H1 (cell line): ENCODE measurements around the gene ARMC9. TPM values are rescaled to one million over a fixed set of nuclear protein-coding genes. Genes with fewer than 3 reads are reported as not detected.

ENCODE experiments used
- CTCF ChIA-PET: fragments of 300-600 bp; sonication (Branson Sonifier 250); formaldehyde crosslinking; loops from one replicate; lab custom pipeline; 2021; ENCODE audit not compliant: partially characterized antibody; lab: Charles Lee
- POLR2A ChIA-PET: fragments of 300-600 bp; sonication (Branson Sonifier 250); formaldehyde crosslinking; loops from one replicate; lab custom pipeline; 2021; ENCODE audit warnings: inconsistent platforms; ENCODE audit not compliant: partially characterized antibody; lab: Charles Lee
- DNase-seq, 2 experiments: peaks; one replicate each; pipeline versions ENCODE4 v3.0.0 to v3.0.0-alpha.2; 2010 to 2022; ENCODE audit warnings: low spot score in 2 of 2, low read depth in 1 of 2, mixed read lengths in 1 of 2
- FAIRE-seq: peaks from 2 replicates; lab custom pipeline; 2011; peaks lifted over from hg19 to GRCh38; lab: Jason Lieb, UNC
- H2AFZ ChIP-seq: 2 replicates; pipeline ENCODE4 v1.8.1; 2012; ENCODE audit warnings: low read length, inconsistent platforms
- H2AK5ac ChIP-seq: 2 replicates; pipeline ENCODE4 v1.6.1; 2013; ENCODE audit warnings: low read depth, low read length
- H2BK120ac ChIP-seq: replicated peaks from 2 replicates; pipeline ENCODE3; 2013; ENCODE audit warnings: low read depth, low read length, inconsistent platforms
- H2BK12ac ChIP-seq: 2 replicates; pipeline ENCODE4 v1.6.1; 2013; ENCODE audit warnings: low read depth, low read length
- H2BK15ac ChIP-seq: 2 replicates; pipeline ENCODE4 v1.6.1; 2013; ENCODE audit warnings: low read length
- H2BK20ac ChIP-seq: 2 replicates; pipeline ENCODE4 v1.6.1; 2013; ENCODE audit warnings: low read length
- H2BK5ac ChIP-seq: 2 replicates; pipeline ENCODE4 v1.6.1; 2013; ENCODE audit warnings: low read depth, low read length
- H3K14ac ChIP-seq: 2 replicates; pipeline ENCODE4 v1.6.1; 2013; ENCODE audit warnings: inconsistent platforms; ENCODE audit not compliant: insufficient read length
- H3K18ac ChIP-seq: 2 replicates; pipeline ENCODE4 v1.6.1; 2013; ENCODE audit warnings: low read length; ENCODE audit errors: extremely low read depth
- H3K23ac ChIP-seq: 2 replicates; pipeline ENCODE4 v1.6.1; 2013; ENCODE audit warnings: inconsistent platforms; ENCODE audit not compliant: insufficient read length
- H3K23me2 ChIP-seq: 2 replicates; pipeline ENCODE4 v1.6.1; 2013; ENCODE audit warnings: low read depth, low read length
- H3K27ac ChIP-seq: 2 replicates; pipeline ENCODE4 v1.6.1; 2011; ENCODE audit warnings: low read depth, low read length, inconsistent platforms
- H3K27me3 ChIP-seq, 4 experiments: replicated peaks in 1 of 4; 1 replicate in 1 of 4; 2 replicates in 3 of 4; pipeline versions ENCODE4 v1.6.1 to v1.8.1; 2011 to 2013; ENCODE audit warnings: low read length in 3 of 4, mild to moderate bottlenecking in 3 of 4, inconsistent platforms in 2 of 4, mixed read lengths in 2 of 4, moderate library complexity in 1 of 4; ENCODE audit not compliant: control insufficient read depth in 3 of 4, insufficient read depth in 3 of 4; ENCODE audit errors: extremely low read depth in 1 of 4
- H3K36me3 ChIP-seq, 4 experiments: 2 replicates each; pipeline versions ENCODE4 v1.6.1 to v1.8.1; 2011 to 2013; ENCODE audit warnings: mild to moderate bottlenecking in 4 of 4, low read length in 3 of 4, moderate library complexity in 2 of 4, control low read depth in 1 of 4, inconsistent platforms in 1 of 4; ENCODE audit not compliant: insufficient read depth in 4 of 4, control insufficient read depth in 2 of 4
- H3K4ac ChIP-seq: replicated peaks from 2 replicates; pipeline ENCODE3; 2013; ENCODE audit warnings: low read length, low read depth, mixed read lengths, inconsistent platforms; ENCODE audit not compliant: insufficient read length
- H3K4me1 ChIP-seq, 4 experiments: replicated peaks in 1 of 4; 1 replicate in 1 of 4; 2 replicates in 3 of 4; pipeline versions ENCODE4 v1.6.1 to v1.8.1; 2011 to 2013; ENCODE audit warnings: low read length in 3 of 4, inconsistent platforms in 2 of 4, mixed read lengths in 1 of 4; ENCODE audit not compliant: insufficient read depth in 4 of 4, control insufficient read depth in 3 of 4
- H3K4me2 ChIP-seq, 2 experiments: 2 replicates each; pipeline versions ENCODE4 v1.6.1 to v1.8.1; 2011 to 2013; ENCODE audit warnings: low read depth in 2 of 2, low read length in 2 of 2, control low read depth in 1 of 2, inconsistent platforms in 1 of 2, mild to moderate bottlenecking in 1 of 2; ENCODE audit not compliant: insufficient read depth in 1 of 2
- H3K4me3 ChIP-seq, 4 experiments: fragments of 200-600, 300-600 bp in 1 of 4; sonication (generic), shearing (Covaris generic), sonication (Bioruptor Twin) in 1 of 4; 2 replicates each; pipeline versions ENCODE4 v1.5.1 to v1.8.1; 2011 to 2016; ENCODE audit warnings: low read length in 4 of 4, low read depth in 3 of 4, control low read depth in 2 of 4, inconsistent platforms in 2 of 4, mild to moderate bottlenecking in 2 of 4, mixed read lengths in 1 of 4, moderate library complexity in 1 of 4; ENCODE audit not compliant: insufficient read depth in 2 of 4; ENCODE audit errors: extremely low read depth in 1 of 4
- H3K56ac ChIP-seq: replicated peaks from 2 replicates; pipeline ENCODE3; 2013; ENCODE audit warnings: low read depth, mild to moderate bottlenecking, mixed read lengths, low read length, inconsistent platforms; ENCODE audit not compliant: insufficient read length
- H3K79me1 ChIP-seq: 2 replicates; pipeline ENCODE4 v1.6.1; 2013; ENCODE audit warnings: low read depth, low read length, control low read depth
- H3K79me2 ChIP-seq, 2 experiments: 2 replicates each; pipeline versions ENCODE4 v1.6.1 to v1.8.1; 2012 to 2013; ENCODE audit warnings: low read length in 2 of 2, mild to moderate bottlenecking in 2 of 2, inconsistent platforms in 1 of 2; ENCODE audit not compliant: insufficient read depth in 2 of 2, control insufficient read depth in 1 of 2
- H3K9ac ChIP-seq, 4 experiments: replicated peaks in 1 of 4; 1 replicate in 1 of 4; 2 replicates in 3 of 4; pipeline versions ENCODE4 v1.6.1 to v1.8.1; 2011 to 2013; ENCODE audit warnings: low read depth in 3 of 4, low read length in 3 of 4, control low read depth in 2 of 4, mild to moderate bottlenecking in 2 of 4, moderate library complexity in 2 of 4, inconsistent platforms in 1 of 4; ENCODE audit errors: extremely low read depth in 1 of 4
- H3K9me3 ChIP-seq, 2 experiments: 2 replicates each; pipeline versions ENCODE4 v1.6.1 to v1.8.1; 2012 to 2013; ENCODE audit warnings: mild to moderate bottlenecking in 2 of 2, moderate library complexity in 2 of 2, control low read depth in 1 of 2, inconsistent platforms in 1 of 2, low read depth in 1 of 2, low read length in 1 of 2, mixed read lengths in 1 of 2; ENCODE audit not compliant: insufficient read depth in 2 of 2
- H4K20me1 ChIP-seq, 2 experiments: replicated peaks in 1 of 2; 2 replicates each; pipeline versions ENCODE3 to v1.8.1; 2011 to 2013; ENCODE audit warnings: inconsistent platforms in 2 of 2, low read length in 2 of 2, mild to moderate bottlenecking in 1 of 2; ENCODE audit not compliant: insufficient read depth in 2 of 2, control insufficient read depth in 1 of 2
- H4K5ac ChIP-seq: 2 replicates; pipeline ENCODE4 v1.6.1; 2013; ENCODE audit warnings: low read length, low read depth, mixed read lengths, inconsistent platforms; ENCODE audit not compliant: insufficient read length
- H4K8ac ChIP-seq: 2 replicates; pipeline ENCODE4 v1.8.0; 2013; ENCODE audit warnings: mild to moderate bottlenecking, moderate library complexity, low read length, inconsistent platforms; ENCODE audit not compliant: insufficient read depth; ENCODE audit errors: extremely low read depth
- H4K91ac ChIP-seq: replicated peaks from 2 replicates; pipeline ENCODE3; 2013; ENCODE audit warnings: low read length, mixed read lengths, inconsistent platforms; ENCODE audit not compliant: insufficient read length
- CBX8 ChIP-seq: fragments of 300-800, 300-1000 bp; sonication (generic); IDR thresholded peaks from 2 replicates; pipeline ENCODE4 v1.7.1; 2016; ENCODE audit warnings: low read depth, low read length, borderline replicate concordance
- EGR1 ChIP-seq: IDR thresholded peaks from 2 replicates; pipeline ENCODE4 v1.6.1; 2011; ENCODE audit warnings: low read depth, low read length, borderline replicate concordance
- FOSL1 ChIP-seq: IDR thresholded peaks from 2 replicates; pipeline ENCODE4 v1.6.1; 2011; ENCODE audit warnings: mild to moderate bottlenecking, low read depth, low read length, moderate library complexity; ENCODE audit not compliant: insufficient read depth
- JUN ChIP-seq: IDR thresholded peaks from 2 replicates; pipeline ENCODE4 v1.6.1; 2011; ENCODE audit warnings: low read depth, mild to moderate bottlenecking, improper control_type of control experiment, low read length
- KDM4A ChIP-seq: IDR thresholded peaks from one replicate; pipeline ENCODE4 v1.7.1; 2012; ENCODE audit warnings: low read depth, mild to moderate bottlenecking, moderate library complexity, low read length, inconsistent platforms; ENCODE audit not compliant: severe bottlenecking
- NANOG ChIP-seq: IDR thresholded peaks from 2 replicates; pipeline ENCODE4 v1.6.1; 2011; ENCODE audit warnings: low read length, low read depth, mild to moderate bottlenecking, inconsistent platforms; ENCODE audit not compliant: insufficient read depth, poor library complexity, severe bottlenecking
- RAD21 ChIP-seq, 2 experiments: IDR thresholded peaks in 1 of 2; conservative IDR thresholded peaks in 1 of 2; 2 replicates each; pipeline ENCODE4 v1.6.1; 2011; ENCODE audit warnings: low read depth in 2 of 2, low read length in 2 of 2, improper control_type of control experiment in 1 of 2, inconsistent platforms in 1 of 2, mild to moderate bottlenecking in 1 of 2, moderate library complexity in 1 of 2
- SIX5 ChIP-seq: IDR thresholded peaks from 2 replicates; pipeline ENCODE4 v1.6.1; 2011; ENCODE audit warnings: mild to moderate bottlenecking, low read depth, low read length
- WGBS, 2 experiments: shearing (Covaris generic) in 1 of 2; methylation state at CpG; one replicate each; pipeline versions ENCODE4 v1.1.6 to v1.1.7; 2013 to 2015; ENCODE audit warnings: low lambda C conversion rate in 2 of 2, mixed read lengths in 2 of 2, inconsistent platforms in 1 of 2, low coverage in 1 of 2, missing lambda C conversion rate in 1 of 2; ENCODE audit not compliant: insufficient replicate concordance in 2 of 2, insufficient coverage in 1 of 2, insufficient read length in 1 of 2; ENCODE audit errors: extremely low coverage in 1 of 2, missing lambda C conversion rate in 1 of 2; 5-methylcytosine and 5-hydroxymethylcytosine counted together
- polyA plus RNA-seq, 7 experiments: library from polyadenylated mRNA; depleted of rRNA in 3 of 7; stranded (reverse) in 5 of 7; unstranded in 2 of 7; fragments of >200 nt in 5 of 7; fragments of 200-250 nt in 2 of 7; gene quantifications; 1 replicate in 5 of 7; 2 replicates in 1 of 7; 4 replicates in 1 of 7; pipeline versions ENCODE4 v1.2.1 to v1.2.3, GENCODE V29; 2011 to 2013; ENCODE audit warnings: missing spikeins in 2 of 7, mixed read lengths in 2 of 7
- total RNA-seq: library from RNA; stranded (reverse); fragmentation: NEBNext Ultra II Directional; extraction: Animal tissue kit (Norgen Biotek cat#: 25700); gene quantifications from 2 replicates; pipeline ENCODE4 v1.2.1, GENCODE V29; 2021
- TF ChIP-seq, protein P1 (sequence below): IDR thresholded peaks from 2 replicates; pipeline ENCODE4 v1.6.1; 2012; ENCODE audit warnings: inconsistent platforms

ARMC9 gene
- total and polyA plus RNA-seq, 2 of the 8 experiments (the other 6 are each of a cell fraction or from before 2014, with no cell fraction given), result 23.2 to 36.1 TPM

GRCh38 chr2:231191896-231192872 is 6.2 kb upstream of the ARMC9 start:
- H3K4me3 ChIP-seq, result no peak overlapping the region
- H3K4ac ChIP-seq, result peak overlapping the region; percentile 12
- H4K20me1 ChIP-seq, result no peaks in the 10 kb centered on the region
- H4K8ac ChIP-seq, result no peak overlapping the region
- peak overlapping the region; percentile 23; the same call in 1 of the 2 replicates for H2BK15ac ChIP-seq
- H3K14ac ChIP-seq, result no peak overlapping the region
- H2BK5ac ChIP-seq, result peak overlapping the region; percentile 79; the same call in 1 of the 2 replicates
- WGBS, 2 experiments, result 68% methylated on average over 19 of the region's 19 CpGs; no CpG with 5 or more reads in 1 of the 2 experiments
- 0 out of 2 replicates have a peak overlapping the region, but pooled peaks have one; percentile 69 for H2BK12ac ChIP-seq
- no peak overlapping the region for H2BK120ac ChIP-seq
- no peak overlapping the region for H3K27ac ChIP-seq
- H3K79me1 ChIP-seq, result no peaks in the 10 kb centered on the region
- H3K18ac ChIP-seq, result 0 out of 2 replicates have a peak overlapping the region, but pooled peaks have one; percentile 17
- H2AK5ac ChIP-seq, result no peak overlapping the region
- no peak overlapping the region for H3K9ac ChIP-seq
- H3K56ac ChIP-seq, result no peak overlapping the region
- POLR2A ChIA-PET, result interaction anchor here (0.6 to 2.3 kb wide), 9 partner anchors 10 to 272 kb away, joined by 3 to 6 read pairs (median 4); partner anchors contain the start of gene NCL
- no peak overlapping the region; the same call in 1 of the 2 replicates for H2BK20ac ChIP-seq
- DNase-seq (peak; percentile 64 to 79), FAIRE-seq (peak; percentile 87)
- peak overlapping the region; percentile 96 for H2AFZ ChIP-seq
- H3K9me3 ChIP-seq, result peaks cover 2 to 3% of the 10 kb centered on the region in 2 experiments; a peak in 1 of 4 replicates
- no peak overlapping the region for H3K23ac ChIP-seq
- peaks cover 0 to 16% (median 10%) of the 10 kb centered on the region in 4 experiments; a peak in 6 of 7 replicates for H3K4me1 ChIP-seq
- CTCF ChIA-PET, result interaction anchor here (0.5 to 2.8 kb wide), 37 partner anchors 9 to 345 kb away, joined by 3 to 12 read pairs (median 5); partner anchors contain the start of gene HTR2B
- H3K23me2 ChIP-seq, result no peaks in the 10 kb centered on the region
- no peaks in the 10 kb centered on the region for H3K27me3 ChIP-seq
- H3K36me3 ChIP-seq, result no peaks in the 10 kb centered on the region
- no peak overlapping the region for H3K4me2 ChIP-seq
- H4K91ac ChIP-seq, result peak overlapping the region; percentile 26
- no peaks in the 10 kb centered on the region for H3K79me2 ChIP-seq
- no peak overlapping the region for H4K5ac ChIP-seq
- TF ChIP-seq RAD21 (IDR thresholded peaks at IDR 0.05 in 1 of 2, conservative IDR thresholded peaks at IDR 0.05 in 1 of 2; ENCODE audit: low read depth in 2 of 2, low read length in 2 of 2) (peak; percentile 72 to 80), CBX8 (no peak), JUN (no peak), NANOG (no peak), SIX5 (no peak), KDM4A (no peak), FOSL1 (no peak), EGR1 (no peak)
- TF ChIP-seq, protein P1, sequence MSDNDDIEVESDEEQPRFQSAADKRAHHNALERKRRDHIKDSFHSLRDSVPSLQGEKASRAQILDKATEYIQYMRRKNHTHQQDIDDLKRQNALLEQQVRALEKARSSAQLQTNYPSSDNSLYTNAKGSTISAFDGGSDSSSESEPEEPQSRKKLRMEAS, result peak; percentile 26; the same call in 1 of the 2 replicates
